Measurements from ENCODE around the gene HOMEZ. TPM values are rescaled to one million over a fixed set of nuclear protein-coding genes. Genes with fewer than 3 reads are reported as not detected.
"Not testable (repeated sequence)": the region's sequence is repeated elsewhere in the genome, so short reads cannot be mapped to it uniquely, and the experiment has no call there.

Gene HOMEZ
- total RNA-seq, 1 experiment from 2014 or later, result 7.6 TPM

DNA sequence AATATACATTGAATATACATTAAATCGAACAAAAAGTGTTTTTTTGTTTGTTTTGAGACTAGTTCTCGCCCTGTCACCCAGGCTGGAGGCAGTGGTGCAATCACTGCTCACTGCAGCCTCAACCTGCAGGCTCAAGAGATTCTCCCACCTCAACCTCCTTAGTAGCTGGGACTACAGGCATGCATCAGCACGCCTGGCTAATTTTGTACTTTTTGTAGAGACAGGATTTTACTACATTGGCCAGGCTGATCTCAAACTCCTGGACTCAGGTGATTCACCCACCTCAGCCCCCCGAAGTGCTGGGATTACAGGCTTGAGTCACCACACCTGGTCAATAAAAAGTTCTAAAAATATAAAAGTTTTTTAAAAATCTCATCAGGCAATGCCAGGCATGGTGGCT, 58.4 kb downstream of the HOMEZ start:
- Histone ChIP-seq H3K9me3 (ENCODE audit: control insufficient read depth, insufficient read depth, low read depth, low read length) (no peaks in the 10 kb centered on the region), H3K27ac (ENCODE audit: low read length) (no peak overlapping the region), H3K4me3 (ENCODE audit: low read depth in 2 of 2, low read length in 2 of 2) (no peak overlapping the region), H3K4me1 (ENCODE audit: control insufficient read depth, insufficient read depth, low read length) (no peaks in the 10 kb centered on the region), H3K36me3 (ENCODE audit: control insufficient read depth, insufficient read depth, low read length) (no peaks in the 10 kb centered on the region), H3K27me3 (ENCODE audit: control insufficient read depth, insufficient read depth, low read length) (no peaks in the 10 kb centered on the region)
- in situ Hi-C loops (cut with HindIII; ENCODE audit: low pct_unique_long_range_greater_than_20kb, low sequenced_read_pairs) (no loop called here), intact Hi-C loops (cut with micrococcal nuclease; ENCODE audit: unreplicated experiment) (no loop called here)
- no peak for ATAC-seq
- POLR2A ChIA-PET, result interaction anchor here (0.7 kb wide), 1 partner anchor 133 kb away, joined by 13 read pairs; the partner anchor contains the start of gene ACIN1
- TF ChIP-seq POLR2AphosphoS5 (IDR thresholded peaks at IDR 0.05; ENCODE audit: low read depth, low read length), result no peak
- TF ChIP-seq, protein P1, sequence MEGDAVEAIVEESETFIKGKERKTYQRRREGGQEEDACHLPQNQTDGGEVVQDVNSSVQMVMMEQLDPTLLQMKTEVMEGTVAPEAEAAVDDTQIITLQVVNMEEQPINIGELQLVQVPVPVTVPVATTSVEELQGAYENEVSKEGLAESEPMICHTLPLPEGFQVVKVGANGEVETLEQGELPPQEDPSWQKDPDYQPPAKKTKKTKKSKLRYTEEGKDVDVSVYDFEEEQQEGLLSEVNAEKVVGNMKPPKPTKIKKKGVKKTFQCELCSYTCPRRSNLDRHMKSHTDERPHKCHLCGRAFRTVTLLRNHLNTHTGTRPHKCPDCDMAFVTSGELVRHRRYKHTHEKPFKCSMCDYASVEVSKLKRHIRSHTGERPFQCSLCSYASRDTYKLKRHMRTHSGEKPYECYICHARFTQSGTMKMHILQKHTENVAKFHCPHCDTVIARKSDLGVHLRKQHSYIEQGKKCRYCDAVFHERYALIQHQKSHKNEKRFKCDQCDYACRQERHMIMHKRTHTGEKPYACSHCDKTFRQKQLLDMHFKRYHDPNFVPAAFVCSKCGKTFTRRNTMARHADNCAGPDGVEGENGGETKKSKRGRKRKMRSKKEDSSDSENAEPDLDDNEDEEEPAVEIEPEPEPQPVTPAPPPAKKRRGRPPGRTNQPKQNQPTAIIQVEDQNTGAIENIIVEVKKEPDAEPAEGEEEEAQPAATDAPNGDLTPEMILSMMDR (IDR thresholded peaks at IDR 0.05), result no peak
- no peak for TF ChIP-seq TCF7L2 (IDR thresholded peaks at IDR 0.05; ENCODE audit: low read depth, low read length)
- TF ChIP-seq, protein P2, sequence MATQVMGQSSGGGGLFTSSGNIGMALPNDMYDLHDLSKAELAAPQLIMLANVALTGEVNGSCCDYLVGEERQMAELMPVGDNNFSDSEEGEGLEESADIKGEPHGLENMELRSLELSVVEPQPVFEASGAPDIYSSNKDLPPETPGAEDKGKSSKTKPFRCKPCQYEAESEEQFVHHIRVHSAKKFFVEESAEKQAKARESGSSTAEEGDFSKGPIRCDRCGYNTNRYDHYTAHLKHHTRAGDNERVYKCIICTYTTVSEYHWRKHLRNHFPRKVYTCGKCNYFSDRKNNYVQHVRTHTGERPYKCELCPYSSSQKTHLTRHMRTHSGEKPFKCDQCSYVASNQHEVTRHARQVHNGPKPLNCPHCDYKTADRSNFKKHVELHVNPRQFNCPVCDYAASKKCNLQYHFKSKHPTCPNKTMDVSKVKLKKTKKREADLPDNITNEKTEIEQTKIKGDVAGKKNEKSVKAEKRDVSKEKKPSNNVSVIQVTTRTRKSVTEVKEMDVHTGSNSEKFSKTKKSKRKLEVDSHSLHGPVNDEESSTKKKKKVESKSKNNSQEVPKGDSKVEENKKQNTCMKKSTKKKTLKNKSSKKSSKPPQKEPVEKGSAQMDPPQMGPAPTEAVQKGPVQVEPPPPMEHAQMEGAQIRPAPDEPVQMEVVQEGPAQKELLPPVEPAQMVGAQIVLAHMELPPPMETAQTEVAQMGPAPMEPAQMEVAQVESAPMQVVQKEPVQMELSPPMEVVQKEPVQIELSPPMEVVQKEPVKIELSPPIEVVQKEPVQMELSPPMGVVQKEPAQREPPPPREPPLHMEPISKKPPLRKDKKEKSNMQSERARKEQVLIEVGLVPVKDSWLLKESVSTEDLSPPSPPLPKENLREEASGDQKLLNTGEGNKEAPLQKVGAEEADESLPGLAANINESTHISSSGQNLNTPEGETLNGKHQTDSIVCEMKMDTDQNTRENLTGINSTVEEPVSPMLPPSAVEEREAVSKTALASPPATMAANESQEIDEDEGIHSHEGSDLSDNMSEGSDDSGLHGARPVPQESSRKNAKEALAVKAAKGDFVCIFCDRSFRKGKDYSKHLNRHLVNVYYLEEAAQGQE (IDR thresholded peaks at IDR 0.05; ENCODE audit: insufficient read depth in 1 of 2, low read depth in 2 of 2, low read length in 1 of 2), result no peak
- no peak for TF ChIP-seq SIN3A (IDR thresholded peaks at IDR 0.05; ENCODE audit: borderline replicate concordance, insufficient read depth, low read depth, low read length)
- CTCF ChIA-PET, result interaction anchor here (0.6 kb wide), 1 partner anchor 1099 kb away, joined by 3 read pairs; no protein-coding TSS in a partner anchor
- DNase-seq (ENCODE audit: low read depth, low spot score), result no peak
- no TSS peak for BruUV-seq (replicated peaks)

DNA sequence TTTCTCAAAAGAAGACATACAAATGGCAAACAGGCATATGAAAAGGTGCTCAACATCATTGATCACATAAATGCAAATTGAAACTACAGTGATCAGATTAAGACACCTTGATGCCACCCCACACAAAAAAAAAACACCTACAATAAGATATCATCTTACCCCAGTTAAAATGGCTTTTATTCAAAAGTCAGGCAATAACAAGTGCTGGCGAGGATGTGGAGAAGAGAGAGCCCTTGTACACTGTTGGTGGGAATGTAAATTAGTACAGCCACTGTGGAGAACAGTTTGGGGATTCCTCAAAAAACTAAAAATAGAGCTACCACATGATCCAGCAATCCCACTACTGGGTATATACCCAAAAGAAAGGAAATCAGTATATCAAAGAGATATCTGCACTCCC, 61.0 kb downstream of the HOMEZ start:
- H3K4me1 ChIP-seq (ENCODE audit: control insufficient read depth, insufficient read depth, low read length); DNase-seq (ENCODE audit: low read depth, low spot score); H3K27me3 ChIP-seq (ENCODE audit: control insufficient read depth, insufficient read depth, low read length); in situ Hi-C loops (cut with HindIII; ENCODE audit: low pct_unique_long_range_greater_than_20kb, low sequenced_read_pairs); H3K36me3 ChIP-seq (ENCODE audit: control insufficient read depth, insufficient read depth, low read length); ATAC-seq; BruUV-seq (replicated peaks); H3K27ac ChIP-seq (ENCODE audit: low read length); POLR2A ChIA-PET; intact Hi-C loops (cut with micrococcal nuclease; ENCODE audit: unreplicated experiment); H3K9me3 ChIP-seq (ENCODE audit: control insufficient read depth, insufficient read depth, low read depth, low read length); H3K4me3 ChIP-seq (ENCODE audit: low read depth in 2 of 2, low read length in 2 of 2): not testable (repeated sequence)
- CTCF ChIA-PET, result interaction anchor here (0.8 kb wide), 1 partner anchor 156 kb away, joined by 3 read pairs; no protein-coding TSS in a partner anchor

Other genes with a start within 250 kb of the HOMEZ start
- gene PSMB11, start 243.9 kb downstream of the HOMEZ start, total RNA-seq (2021; ENCODE audit: unreplicated experiment), result not detected
- 9.0 TPM for gene CDH24, start 228.6 kb downstream of the HOMEZ start, total RNA-seq (2021; ENCODE audit: unreplicated experiment)
- 162 TPM for gene ACIN1, start 191.0 kb downstream of the HOMEZ start, total RNA-seq (2021; ENCODE audit: unreplicated experiment)
- gene C14orf119, start 190.6 kb downstream of the HOMEZ start, total RNA-seq (2021; ENCODE audit: unreplicated experiment), result 39.6 TPM
- gene CIROP, start 181.1 kb downstream of the HOMEZ start, total RNA-seq (2021; ENCODE audit: unreplicated experiment), result not detected
- gene CEBPE, start 166.9 kb downstream of the HOMEZ start, total RNA-seq (2021; ENCODE audit: unreplicated experiment), result not detected
- 0.90 TPM for gene SLC7A8, start 102.5 kb downstream of the HOMEZ start, total RNA-seq (2021; ENCODE audit: unreplicated experiment)
- gene RNF212B, start 48.2 kb downstream of the HOMEZ start, total RNA-seq (2021; ENCODE audit: unreplicated experiment), result not detected
- gene PPP1R3E, start 16.7 kb upstream of the HOMEZ start, total RNA-seq (2021; ENCODE audit: unreplicated experiment), result 8.8 TPM
- 18.9 TPM for gene BCL2L2, start 20.7 kb upstream of the HOMEZ start, total RNA-seq (2021; ENCODE audit: unreplicated experiment)
- gene PABPN1, start 35.3 kb upstream of the HOMEZ start, total RNA-seq (2021; ENCODE audit: unreplicated experiment), result 159 TPM
- gene SLC22A17, start 66.8 kb upstream of the HOMEZ start, total RNA-seq (2021; ENCODE audit: unreplicated experiment), result 3.2 TPM
- gene EFS, start 79.0 kb upstream of the HOMEZ start, total RNA-seq (2021; ENCODE audit: unreplicated experiment), result not detected
- not detected for gene IL25, start 86.7 kb upstream of the HOMEZ start, total RNA-seq (2021; ENCODE audit: unreplicated experiment)
- gene CMTM5, start 90.9 kb upstream of the HOMEZ start, total RNA-seq (2021; ENCODE audit: unreplicated experiment), result not detected
- gene MYH6, start 122.1 kb upstream of the HOMEZ start, total RNA-seq (2021; ENCODE audit: unreplicated experiment), result not detected
- gene MYH7, start 149.5 kb upstream of the HOMEZ start, total RNA-seq (2021; ENCODE audit: unreplicated experiment), result not detected
- 24.7 TPM for gene NGDN, start 183.6 kb upstream of the HOMEZ start, total RNA-seq (2021; ENCODE audit: unreplicated experiment)